GM19351 (cell line): ENCODE data around the gene SETD2.

Experiments used
- ATAC-seq: cut with Tn5 transposase; IDR thresholded peaks from one replicate; pipeline ENCODE4 v1.9.1; 2021; ENCODE audit warnings: mild to moderate bottlenecking, moderate library complexity; ENCODE audit not compliant: unreplicated experiment

Gene SETD2

GRCh38 chr3:46966811-46967210 lies 197.1 kb downstream of the SETD2 start:
- ATAC-seq = no peak
